Esophagus (tissue), 2 donors: ENCODE results near the gene MYPN. TPM values are rescaled to one million over a fixed set of nuclear protein-coding genes. Genes with fewer than 3 reads are reported as not detected.

ENCODE experiments used
- H3K27ac ChIP-seq, 2 donors: one replicate each; pipeline ENCODE4 v1.5.1; 2013; ENCODE audit warnings: low read depth in 2 of 2, mild to moderate bottlenecking in 2 of 2, inconsistent platforms in 1 of 2, low read length in 1 of 2, moderate library complexity in 1 of 2
- H3K27me3 ChIP-seq, 2 donors: one replicate each; pipeline ENCODE4 v1.6.1; 2013; ENCODE audit warnings: low read length in 2 of 2, control low read depth in 1 of 2, mild to moderate bottlenecking in 1 of 2; ENCODE audit not compliant: insufficient read depth in 2 of 2, control insufficient read depth in 1 of 2
- H3K36me3 ChIP-seq, 2 donors: one replicate each; pipeline ENCODE4 v1.6.1; 2013; ENCODE audit warnings: low read length in 1 of 2; ENCODE audit not compliant: control insufficient read depth in 2 of 2, insufficient read depth in 2 of 2
- H3K4me1 ChIP-seq, 2 donors: one replicate each; pipeline ENCODE4 v1.6.1; 2013; ENCODE audit warnings: low read length in 1 of 2; ENCODE audit not compliant: control insufficient read depth in 2 of 2, insufficient read depth in 2 of 2
- H3K4me3 ChIP-seq, 2 donors: one replicate each; pipeline ENCODE4 v1.5.1; 2013; ENCODE audit warnings: low read length in 2 of 2, mild to moderate bottlenecking in 2 of 2, low read depth in 1 of 2, moderate library complexity in 1 of 2
- H3K9me3 ChIP-seq, 2 donors: one replicate each; pipeline ENCODE4 v1.6.1; 2013; ENCODE audit warnings: mild to moderate bottlenecking in 2 of 2, low read depth in 1 of 2, low read length in 1 of 2, moderate library complexity in 1 of 2; ENCODE audit not compliant: control insufficient read depth in 2 of 2, insufficient read depth in 1 of 2
- WGBS, 2 donors: extraction: QIAGEN DNeasy Blood & Tissue Kit; methylation state at CpG; one replicate each; pipeline ENCODE4 v1.1.7; 2013; 5-methylcytosine and 5-hydroxymethylcytosine counted together
- polyA plus RNA-seq, 2 donors: library from polyadenylated mRNA; stranded (reverse); fragments of 200-250 nt; gene quantifications; one replicate each; pipeline ENCODE4 v1.2.3, GENCODE V29; 2013
- donor health status: healthy with polysubstance abuse.
- donor health status: Bipolar disorder and iron deficiency.

MYPN gene
- polyA plus RNA-seq, 2 donors: 0.01 TPM; not detected in 1

DNA sequence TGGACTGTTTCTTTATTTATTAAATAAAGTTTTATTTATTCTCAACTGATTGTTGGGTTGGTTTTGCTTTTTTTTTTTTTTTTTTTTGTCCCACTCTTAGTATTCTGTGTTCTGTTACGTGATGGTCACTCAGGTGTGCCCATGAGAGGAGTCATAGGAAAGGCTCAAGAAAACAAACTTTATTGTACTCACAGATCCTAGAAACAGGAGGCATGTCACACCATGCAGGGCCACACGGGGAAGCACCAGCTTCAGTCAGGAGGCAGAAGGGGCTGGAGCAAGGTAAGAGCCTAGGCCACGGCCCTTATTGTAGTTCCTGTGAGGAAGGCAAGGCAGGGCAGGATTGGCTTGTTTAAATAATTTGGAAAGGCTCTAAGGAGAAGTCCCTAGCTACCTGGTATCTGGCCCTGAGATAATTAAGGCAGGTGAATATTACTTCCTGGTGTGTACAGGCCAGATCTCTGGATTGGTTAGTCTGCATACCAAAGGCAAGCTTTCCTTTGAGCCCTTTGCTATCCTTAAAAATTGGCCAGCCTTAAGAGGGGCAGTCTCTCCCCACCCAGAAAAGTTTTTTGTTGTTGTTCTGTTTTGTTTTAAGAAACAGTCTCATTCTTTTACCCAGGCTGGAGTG, 114.4 kb downstream of the MYPN start:
- Histone ChIP-seq H3K9me3 (no peaks in the 10 kb centered on the region), H3K27ac (no peak overlapping the region), H3K4me1 (no peaks in the 10 kb centered on the region), H3K36me3 (no peaks in the 10 kb centered on the region), H3K27me3 (no peaks in the 10 kb centered on the region), H3K4me3 (no peak overlapping the region)
- WGBS, 2 donors: 76 to 77% methylated on average over 3 of the region's 3 CpGs

DNA sequence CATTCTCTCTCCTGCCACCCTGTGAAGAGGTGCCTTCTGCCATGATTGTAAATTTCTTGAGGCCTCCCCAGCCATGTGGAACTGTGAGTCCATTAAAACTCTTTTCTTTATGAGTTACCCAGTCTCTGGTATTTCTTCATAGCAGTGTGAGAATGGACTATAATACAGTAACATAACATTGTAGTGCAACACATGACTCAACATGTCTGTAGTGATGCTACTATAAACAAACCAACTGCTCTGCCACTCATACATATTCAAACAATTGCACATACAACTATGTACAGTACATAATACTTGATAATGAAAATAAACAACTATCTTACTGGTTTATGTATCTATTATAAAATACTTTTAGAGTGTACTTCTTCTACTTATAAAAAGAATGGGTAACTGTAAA, 115.5 kb downstream of the MYPN start:
- Histone ChIP-seq H3K27ac (no peak overlapping the region), H3K27me3 (no peaks in the 10 kb centered on the region), H3K4me3 (no peak overlapping the region), H3K9me3 (no peaks in the 10 kb centered on the region), H3K4me1 (no peaks in the 10 kb centered on the region), H3K36me3 (no peaks in the 10 kb centered on the region)

DNA sequence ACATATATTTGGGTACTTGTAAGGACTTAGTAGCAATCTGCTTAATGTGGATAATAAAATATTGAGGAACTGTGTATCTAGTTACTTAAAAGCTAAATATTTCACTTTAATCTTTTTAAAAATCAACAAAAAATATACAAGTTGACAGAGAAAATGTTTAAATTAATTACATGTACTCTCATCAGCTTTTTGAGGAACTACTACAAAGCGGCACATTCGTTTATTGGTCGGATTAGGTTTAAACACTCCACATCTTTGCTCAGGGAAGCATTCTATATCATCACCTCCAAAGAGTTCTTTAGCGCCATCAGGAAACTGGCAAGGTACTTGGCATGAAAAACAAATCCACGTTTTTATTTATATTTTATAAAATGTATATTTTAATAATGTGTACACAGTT, 121.0 kb downstream of the MYPN start:
- peaks cover 0 to 5% of the 10 kb centered on the region in 2 donors for H3K4me1 ChIP-seq
- WGBS, 2 donors: 79 to 82% methylated on average over 5 of the region's 5 CpGs
- no peaks in the 10 kb centered on the region for H3K36me3 ChIP-seq
- H3K9me3 ChIP-seq: no peaks in the 10 kb centered on the region
- no peak overlapping the region for H3K27ac ChIP-seq
- H3K4me3 ChIP-seq: no peak overlapping the region
- peaks cover 0 to 2% of the 10 kb centered on the region in 2 donors for H3K27me3 ChIP-seq

DNA sequence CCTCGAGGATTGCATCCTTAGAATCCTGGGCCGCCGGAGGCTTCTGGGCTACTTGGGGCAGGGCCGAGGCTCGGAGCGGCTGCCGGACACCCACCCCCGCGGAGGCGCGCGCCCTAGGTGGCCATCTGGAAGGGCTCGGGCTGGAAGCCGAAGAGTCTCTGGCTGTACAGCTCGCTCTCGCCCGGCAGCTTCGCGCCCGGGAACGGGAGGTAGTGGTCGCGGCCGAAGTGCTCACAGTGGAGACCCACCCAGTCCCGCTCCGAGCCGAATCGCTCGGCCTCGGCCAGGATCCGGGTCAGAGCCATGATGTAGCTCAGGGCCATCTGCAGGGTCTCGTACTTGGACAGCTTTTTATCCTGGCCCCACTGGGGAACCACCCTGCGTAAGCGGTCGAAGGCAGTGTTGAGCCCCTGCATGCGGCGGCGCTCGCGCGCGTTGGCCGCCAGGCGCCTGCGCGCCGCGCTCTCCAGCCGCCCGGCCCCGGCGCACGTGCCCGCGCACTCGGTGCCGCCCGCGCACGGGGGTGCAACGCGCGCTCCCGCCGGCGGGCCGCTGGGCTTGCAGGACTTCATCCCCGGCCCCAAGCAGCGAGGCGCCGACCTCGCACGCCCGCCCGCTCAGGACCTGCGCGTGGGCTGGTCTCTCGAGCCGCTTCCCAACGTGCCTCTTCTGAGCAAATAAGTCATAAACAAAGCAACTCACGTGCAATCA, 122.0 kb downstream of the MYPN start:
- Histone ChIP-seq H3K36me3 (no peaks in the 10 kb centered on the region), H3K4me1 (peaks cover 0 to 5% of the 10 kb centered on the region in 2 donors), H3K4me3 (peak overlapping the region; percentile 51 to 68), H3K9me3 (no peaks in the 10 kb centered on the region), H3K27me3 (peaks cover 0 to 2% of the 10 kb centered on the region in 2 donors), H3K27ac (no peak overlapping the region)
- WGBS, 2 donors: 0 to 1% methylated on average over 80 to 81 of the region's 81 CpGs

DNA sequence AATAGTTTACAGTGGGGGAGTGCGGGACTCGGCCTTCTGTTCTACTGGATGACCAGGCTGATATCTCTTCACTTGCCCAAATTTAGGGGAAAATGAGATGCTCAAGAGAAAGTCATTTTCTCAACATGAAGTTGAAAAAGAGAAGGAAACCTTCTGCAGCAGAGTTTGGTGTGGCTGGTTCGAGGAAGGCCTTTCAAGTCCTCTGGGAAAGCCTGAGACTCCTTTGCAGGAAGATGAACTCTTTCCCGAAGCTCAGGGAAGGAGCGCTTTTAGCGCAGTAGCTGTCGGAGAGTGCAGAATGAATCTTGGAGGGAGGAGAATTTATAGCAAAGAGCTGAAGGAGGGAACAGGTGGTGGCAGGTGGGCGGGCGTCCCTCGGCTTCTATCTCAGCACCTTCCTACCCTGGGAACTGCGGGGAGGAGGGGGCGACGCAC, 122.5 kb downstream of the MYPN start, which contains the start of gene ATOH7:
Gene ATOH7 (minus strand): TSS at position 297 of the 435 bp plus-strand sequence. CDS start 436 bp downstream, outside the sequence.
- WGBS, 2 donors: 46 to 53% methylated on average over 13 of the region's 13 CpGs
- Histone ChIP-seq H3K4me1 (peaks cover 0 to 5% of the 10 kb centered on the region in 2 donors), H3K27me3 (peaks cover 0 to 2% of the 10 kb centered on the region in 2 donors), H3K27ac (no peak within 1 kb of the TSS), H3K36me3 (no peaks in the 10 kb centered on the region), H3K4me3 (peak within 1 kb of the TSS; percentile 51 to 68), H3K9me3 (no peaks in the 10 kb centered on the region)

DNA sequence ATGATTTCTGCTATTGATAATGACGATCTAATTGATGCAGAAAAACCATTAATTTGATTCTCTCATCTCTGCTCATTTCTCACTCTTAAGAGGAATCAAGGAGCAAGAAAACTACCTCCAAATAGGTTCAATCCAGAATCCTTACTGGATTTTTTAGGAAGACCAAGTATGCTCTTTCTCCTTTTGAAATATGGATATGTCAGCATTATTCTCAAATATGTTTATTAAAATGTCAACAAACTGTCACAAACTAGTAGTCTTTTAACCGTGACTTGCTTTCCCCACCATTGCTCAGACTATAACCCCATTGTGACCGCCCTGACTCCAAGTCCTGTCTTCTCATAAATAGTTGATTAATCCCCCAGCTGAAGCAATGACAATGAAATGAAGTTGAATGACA, 123.8 kb downstream of the MYPN start:
- H3K4me1 ChIP-seq: peaks cover 0 to 5% of the 10 kb centered on the region in 2 donors
- H3K27me3 ChIP-seq: peaks cover 0 to 2% of the 10 kb centered on the region in 2 donors
- no peaks in the 10 kb centered on the region for H3K36me3 ChIP-seq
- WGBS, 2 donors: 83 to 86% methylated on average over 3 of the region's 3 CpGs
- H3K27ac ChIP-seq: no peak overlapping the region
- H3K9me3 ChIP-seq: no peaks in the 10 kb centered on the region
- H3K4me3 ChIP-seq: no peak overlapping the region

DNA sequence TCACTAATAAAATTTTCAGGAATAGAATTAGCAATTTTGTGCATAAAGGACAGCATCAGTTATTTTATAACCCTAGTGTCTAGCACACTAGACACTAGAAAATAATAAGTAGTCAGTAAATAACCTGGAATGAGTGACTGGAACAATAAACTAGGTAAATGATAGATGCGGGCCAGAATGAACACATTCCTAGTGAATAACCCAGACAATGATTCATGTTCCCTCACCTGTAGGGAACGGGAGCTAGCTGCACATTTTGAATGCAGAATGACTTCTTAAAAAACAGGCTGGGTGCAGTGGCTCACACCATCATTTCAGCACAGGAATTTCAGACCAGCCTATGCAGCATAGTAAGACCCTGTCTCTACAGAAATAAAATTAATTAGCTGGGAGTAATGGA, 125.8 kb downstream of the MYPN start:
- H3K36me3 ChIP-seq: no peaks in the 10 kb centered on the region
- 50 to 60% methylated on average over 2 of the region's 2 CpGs for WGBS, 2 donors
- peaks cover 0 to 2% of the 10 kb centered on the region in 2 donors for H3K27me3 ChIP-seq
- peaks cover 0 to 2% of the 10 kb centered on the region in 2 donors for H3K9me3 ChIP-seq
- peaks cover 2 to 5% of the 10 kb centered on the region in 2 donors for H3K4me1 ChIP-seq
- no peak overlapping the region for H3K4me3 ChIP-seq
- H3K27ac ChIP-seq: no peak overlapping the region

DNA sequence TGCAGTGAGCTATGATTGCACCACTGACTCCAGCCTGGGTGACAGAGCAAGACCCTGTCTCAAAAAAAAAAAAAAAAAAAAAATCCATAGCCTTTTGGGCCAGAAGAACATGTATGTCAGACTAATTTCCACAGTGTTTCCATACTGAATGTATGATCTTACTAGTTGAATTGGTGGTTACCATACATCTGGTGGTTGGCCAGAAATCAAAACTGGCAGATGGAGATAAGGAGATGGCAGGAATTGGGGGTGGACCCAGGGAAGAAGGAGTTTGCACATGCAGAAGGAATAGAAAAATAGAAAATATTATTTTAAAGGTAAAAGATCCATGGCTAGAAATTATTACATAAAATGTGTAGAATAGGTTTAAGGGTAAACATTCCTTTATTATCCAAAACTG, 126.3 kb downstream of the MYPN start:
- no peak overlapping the region for H3K27ac ChIP-seq
- H3K27me3 ChIP-seq: peaks cover 0 to 2% of the 10 kb centered on the region in 2 donors
- no peaks in the 10 kb centered on the region for H3K36me3 ChIP-seq
- no peak overlapping the region for H3K4me3 ChIP-seq
- peaks cover 2 to 5% of the 10 kb centered on the region in 2 donors for H3K4me1 ChIP-seq
- H3K9me3 ChIP-seq: peaks cover 0 to 2% of the 10 kb centered on the region in 2 donors

DNA sequence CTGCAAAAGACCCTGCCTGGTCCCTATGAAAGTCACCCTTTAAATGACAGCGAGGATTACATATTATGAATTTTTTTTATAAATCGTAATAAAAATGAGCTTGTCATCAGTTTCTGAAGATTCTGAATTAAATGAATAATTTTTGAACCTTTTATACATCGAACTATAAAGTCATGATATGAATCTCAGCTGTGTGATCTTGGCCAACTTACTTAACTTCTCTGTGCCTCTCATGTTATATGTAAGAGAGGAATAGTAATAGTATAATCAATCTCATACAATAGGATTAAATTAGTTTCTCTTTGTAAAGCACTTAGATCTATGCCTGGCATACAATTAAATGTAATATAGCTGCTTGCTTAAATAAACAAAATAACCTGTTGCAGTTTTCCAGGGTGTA, 127.9 kb downstream of the MYPN start:
- 89 to 91% methylated on average over 3 of the region's 3 CpGs for WGBS, 2 donors
- H3K4me1 ChIP-seq: peaks cover 0 to 2% of the 10 kb centered on the region in 2 donors
- no peak overlapping the region for H3K4me3 ChIP-seq

More for the DNA sequence above, 127.9 kb downstream of the MYPN start:
- Histone ChIP-seq H3K9me3 (peaks cover 0 to 2% of the 10 kb centered on the region in 2 donors), H3K36me3 (no peaks in the 10 kb centered on the region), H3K27me3 (no peaks in the 10 kb centered on the region), H3K27ac (no peak overlapping the region)
